ENCODE data around the gene RGS7.

RGS7 gene

DNA sequence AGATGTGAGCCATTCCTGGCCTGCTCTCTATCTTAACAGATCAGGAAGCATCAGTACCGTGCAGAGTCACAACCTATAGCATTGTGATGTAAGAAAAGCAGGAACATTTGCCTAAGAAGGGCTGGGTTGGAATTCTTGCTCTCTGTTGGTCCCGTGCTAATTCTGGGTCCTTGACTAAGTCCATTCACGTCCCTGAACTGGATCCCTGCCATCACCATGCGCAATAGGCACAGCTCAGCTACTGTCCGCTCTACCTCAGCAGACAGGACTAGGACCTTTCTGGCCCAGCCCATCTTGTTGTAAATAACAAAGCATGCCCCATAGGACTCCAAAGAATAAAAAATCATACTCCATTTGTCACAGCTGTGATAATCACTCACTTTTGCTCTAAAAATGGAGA, 175.0 kb downstream of the RGS7 start:
- Mint-ChIP-seq H3K36me3 (ENCODE audit: low read depth) (no peaks in the 10 kb centered on the region), H3K9me3 (no peaks in the 10 kb centered on the region), H3K27ac (no peak overlapping the region), H3K4me1 (no peaks in the 10 kb centered on the region), H3K27me3 (ENCODE audit: low read depth, poor library complexity) (peaks cover 8% of the 10 kb centered on the region), H3K4me3 (no peak overlapping the region)
- DNase-seq, result no peak
- TF ChIP-seq, protein P1, sequence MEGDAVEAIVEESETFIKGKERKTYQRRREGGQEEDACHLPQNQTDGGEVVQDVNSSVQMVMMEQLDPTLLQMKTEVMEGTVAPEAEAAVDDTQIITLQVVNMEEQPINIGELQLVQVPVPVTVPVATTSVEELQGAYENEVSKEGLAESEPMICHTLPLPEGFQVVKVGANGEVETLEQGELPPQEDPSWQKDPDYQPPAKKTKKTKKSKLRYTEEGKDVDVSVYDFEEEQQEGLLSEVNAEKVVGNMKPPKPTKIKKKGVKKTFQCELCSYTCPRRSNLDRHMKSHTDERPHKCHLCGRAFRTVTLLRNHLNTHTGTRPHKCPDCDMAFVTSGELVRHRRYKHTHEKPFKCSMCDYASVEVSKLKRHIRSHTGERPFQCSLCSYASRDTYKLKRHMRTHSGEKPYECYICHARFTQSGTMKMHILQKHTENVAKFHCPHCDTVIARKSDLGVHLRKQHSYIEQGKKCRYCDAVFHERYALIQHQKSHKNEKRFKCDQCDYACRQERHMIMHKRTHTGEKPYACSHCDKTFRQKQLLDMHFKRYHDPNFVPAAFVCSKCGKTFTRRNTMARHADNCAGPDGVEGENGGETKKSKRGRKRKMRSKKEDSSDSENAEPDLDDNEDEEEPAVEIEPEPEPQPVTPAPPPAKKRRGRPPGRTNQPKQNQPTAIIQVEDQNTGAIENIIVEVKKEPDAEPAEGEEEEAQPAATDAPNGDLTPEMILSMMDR (IDR thresholded peaks at IDR 0.05), result no peak

- Mint-ChIP-seq H3K4me1 (no peaks in the 10 kb centered on the region), H3K9me3 (no peaks in the 10 kb centered on the region), H3K4me3 (no peak overlapping the region), H3K27me3 (ENCODE audit: low read depth, poor library complexity) (peaks cover 8% of the 10 kb centered on the region), H3K36me3 (ENCODE audit: low read depth) (no peaks in the 10 kb centered on the region), H3K27ac (no peak overlapping the region)
- TF ChIP-seq, protein P1 (IDR thresholded peaks at IDR 0.05), result no peak
- DNase-seq, result no peak
Observed at GRCh38 chr1:241181471-241181870, 175.5 kb downstream of the RGS7 start.

DNA sequence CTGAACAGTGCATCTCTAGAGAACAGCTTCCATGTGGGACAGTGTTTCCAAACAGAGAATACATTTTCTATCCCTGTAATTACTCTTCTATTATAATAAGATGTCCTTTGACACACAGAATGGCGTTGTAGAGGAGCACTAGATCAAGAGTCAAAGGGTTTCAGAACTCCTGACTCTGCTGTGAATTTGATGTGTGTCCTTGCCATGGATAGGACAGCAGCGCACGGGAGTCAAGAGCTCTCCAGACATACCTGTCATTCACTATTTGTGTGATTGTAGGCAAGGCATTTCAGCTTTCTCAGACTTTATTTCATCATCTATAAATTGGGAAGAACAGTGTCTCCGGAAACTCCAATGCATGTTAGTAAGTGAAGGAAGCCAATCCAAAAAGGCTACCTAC, 176.4 kb downstream of the RGS7 start:
- Mint-ChIP-seq H3K27me3 (ENCODE audit: low read depth, poor library complexity) (peaks cover 8% of the 10 kb centered on the region), H3K9me3 (no peaks in the 10 kb centered on the region), H3K27ac (no peak overlapping the region), H3K4me1 (no peaks in the 10 kb centered on the region), H3K4me3 (no peak overlapping the region), H3K36me3 (ENCODE audit: low read depth) (no peaks in the 10 kb centered on the region)
- no peak for DNase-seq
- TF ChIP-seq, protein P1 (IDR thresholded peaks at IDR 0.05), result no peak

GRCh38 chr1:241177660-241178059, 179.3 kb downstream of the RGS7 start:
- no peak for DNase-seq
- Mint-ChIP-seq H3K9me3 (no peaks in the 10 kb centered on the region), H3K4me1 (no peaks in the 10 kb centered on the region)

DNA sequence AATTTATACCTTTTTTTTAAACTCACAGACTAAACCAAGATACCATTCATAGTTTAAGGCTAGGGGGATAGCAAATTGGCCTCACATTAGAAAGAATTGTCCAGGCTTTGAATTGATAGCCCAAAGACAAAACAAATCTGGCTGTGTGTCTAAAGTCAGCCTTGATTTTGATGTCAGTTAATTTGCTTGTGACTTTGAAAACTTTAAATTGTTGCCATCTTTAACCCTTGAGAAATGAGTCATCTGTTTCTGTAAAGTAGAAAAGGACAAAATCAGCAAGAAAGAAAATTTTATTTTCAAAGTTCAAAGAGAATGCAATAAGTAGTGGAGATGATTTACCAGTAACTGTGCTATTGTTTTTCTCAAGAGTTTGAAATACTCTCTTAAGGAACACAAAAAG, 184.5 kb downstream of the RGS7 start:
- H3K4me1 Mint-ChIP-seq, result no peaks in the 10 kb centered on the region
- TF ChIP-seq, protein P1 (IDR thresholded peaks at IDR 0.05), result no peak
- no peak for DNase-seq

More at GRCh38 chr1:241177660-241178059, 179.3 kb downstream of the RGS7 start:
- no peaks in the 10 kb centered on the region for H3K36me3 Mint-ChIP-seq (ENCODE audit: low read depth)
- peaks cover 8% of the 10 kb centered on the region for H3K27me3 Mint-ChIP-seq (ENCODE audit: low read depth, poor library complexity)
- no peak overlapping the region for H3K27ac Mint-ChIP-seq
- H3K4me3 Mint-ChIP-seq, result no peak overlapping the region
- TF ChIP-seq, protein P1 (IDR thresholded peaks at IDR 0.05), result no peak

GRCh38 chr1:241171991-241172390, 185.0 kb downstream of the RGS7 start:
- TF ChIP-seq, protein P1 (IDR thresholded peaks at IDR 0.05), result no peak
- no peak for DNase-seq
- Mint-ChIP-seq H3K9me3 (no peaks in the 10 kb centered on the region), H3K27me3 (ENCODE audit: low read depth, poor library complexity) (no peaks in the 10 kb centered on the region), H3K4me3 (no peak overlapping the region), H3K4me1 (no peaks in the 10 kb centered on the region), H3K27ac (no peak overlapping the region), H3K36me3 (ENCODE audit: low read depth) (no peaks in the 10 kb centered on the region)

More for the DNA sequence above, 184.5 kb downstream of the RGS7 start:
- Mint-ChIP-seq H3K27ac (no peak overlapping the region), H3K27me3 (ENCODE audit: low read depth, poor library complexity) (no peaks in the 10 kb centered on the region), H3K36me3 (ENCODE audit: low read depth) (no peaks in the 10 kb centered on the region), H3K9me3 (no peaks in the 10 kb centered on the region), H3K4me3 (no peak overlapping the region)

Data from nephron progenitor cell (in vitro differentiated cells).